Measurements from ENCODE around the gene PTPN14.
"Not testable (repeated sequence)": the region's sequence is repeated elsewhere in the genome, so short reads cannot be mapped to it uniquely, and the experiment has no call there.

Gene PTPN14

DNA sequence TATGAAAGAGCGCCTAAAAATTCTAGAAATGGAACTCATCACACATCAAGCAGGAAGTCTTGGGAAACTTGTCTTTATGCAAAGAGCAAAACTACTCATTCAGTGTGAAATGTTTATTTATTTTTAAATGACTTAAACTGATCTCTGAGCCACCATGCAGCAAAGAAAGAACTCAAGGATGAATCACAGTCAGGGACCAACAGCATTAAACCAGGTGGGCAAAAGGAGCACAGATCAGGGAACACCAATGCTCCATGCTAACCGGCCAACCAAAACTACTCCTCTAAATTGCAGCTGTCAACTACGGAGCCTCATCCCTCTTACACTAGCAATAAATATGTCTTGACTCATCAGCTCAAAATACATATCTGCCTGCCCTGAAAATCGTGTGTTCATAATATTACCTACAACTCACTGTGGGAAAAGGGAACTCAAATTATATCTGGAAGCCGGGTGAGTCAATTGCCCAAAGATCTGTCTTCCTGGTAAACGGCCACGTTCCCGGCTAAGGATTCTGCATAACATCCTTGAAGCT, 129.2 kb downstream of the PTPN14 start:
- DNase-seq: no peak

DNA sequence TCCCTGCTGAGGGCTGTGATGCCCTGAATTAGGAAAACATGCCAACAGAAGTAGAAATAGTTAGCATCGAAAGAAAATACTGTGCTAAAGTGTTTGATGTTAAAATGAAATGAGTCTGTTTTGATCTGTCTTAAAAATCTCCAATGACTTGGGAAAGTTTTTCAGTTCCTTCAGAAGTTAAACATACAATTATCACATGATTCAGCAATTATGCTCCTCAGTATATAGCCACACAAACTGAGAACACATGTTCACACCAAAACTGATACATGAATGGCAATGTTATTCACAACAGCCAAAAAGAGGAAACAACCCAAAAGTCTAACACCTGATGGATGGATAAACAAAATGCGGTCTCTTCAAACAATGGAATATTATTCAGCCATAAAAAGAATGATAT, 130.6 kb downstream of the PTPN14 start:
- DNase-seq: no peak

DNA sequence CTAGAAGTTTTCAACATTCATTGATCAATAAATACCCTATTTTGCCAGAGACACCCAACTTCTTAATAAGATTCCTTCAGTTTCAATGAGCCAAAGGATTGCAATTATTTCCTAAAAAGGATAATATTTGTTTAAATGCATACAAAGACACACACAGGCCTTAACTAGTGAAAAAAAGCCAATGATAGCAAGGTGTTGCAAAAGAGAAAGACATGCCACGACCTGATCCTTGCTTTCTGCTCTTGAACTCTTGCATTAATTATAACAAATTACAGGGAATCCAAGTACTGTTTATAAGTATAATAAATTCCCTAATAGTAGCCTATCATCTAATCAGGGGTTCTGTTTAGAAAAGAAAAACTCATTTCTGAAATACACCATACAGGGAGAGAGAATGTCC, 131.1 kb downstream of the PTPN14 start:
- no peak for DNase-seq

DNA sequence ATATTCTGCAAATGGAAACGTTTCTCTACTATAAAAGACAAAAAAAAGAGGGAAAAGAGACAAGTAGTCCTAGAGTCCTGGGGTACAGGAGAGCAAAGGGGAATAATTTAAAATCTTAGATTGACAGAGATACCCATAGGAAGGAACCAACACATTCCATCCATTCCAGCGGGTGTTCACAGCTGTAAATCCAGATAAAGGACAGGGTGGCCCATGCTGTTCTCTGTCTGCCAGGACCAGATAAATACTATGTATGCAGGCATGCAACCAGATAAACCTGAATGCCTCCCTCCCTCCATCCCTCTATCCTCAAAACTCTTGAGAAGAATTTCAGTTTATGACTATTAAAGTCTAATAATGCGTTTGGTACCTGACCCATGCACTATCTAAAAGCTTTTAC, 131.8 kb downstream of the PTPN14 start:
- DNase-seq: no peak

DNA sequence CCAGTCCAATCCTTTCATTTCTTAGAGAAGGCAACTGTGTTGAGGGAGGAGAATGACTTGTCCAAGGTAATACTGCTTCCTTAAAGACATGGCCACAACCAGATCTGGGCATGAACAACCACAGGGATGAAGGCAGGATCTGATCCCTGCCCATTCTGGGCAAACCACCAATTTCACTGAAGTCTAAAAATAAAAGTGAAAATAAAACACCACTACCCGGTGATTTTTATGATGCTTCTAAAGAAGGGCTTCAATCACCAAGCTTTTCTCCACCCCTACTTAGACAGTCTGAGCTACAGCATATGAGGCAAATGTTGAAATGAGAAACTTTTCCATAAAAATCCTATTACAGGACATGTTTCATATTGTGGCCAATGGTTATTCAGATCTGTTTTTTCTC, 133.0 kb downstream of the PTPN14 start:
- DNase-seq: no peak

DNA sequence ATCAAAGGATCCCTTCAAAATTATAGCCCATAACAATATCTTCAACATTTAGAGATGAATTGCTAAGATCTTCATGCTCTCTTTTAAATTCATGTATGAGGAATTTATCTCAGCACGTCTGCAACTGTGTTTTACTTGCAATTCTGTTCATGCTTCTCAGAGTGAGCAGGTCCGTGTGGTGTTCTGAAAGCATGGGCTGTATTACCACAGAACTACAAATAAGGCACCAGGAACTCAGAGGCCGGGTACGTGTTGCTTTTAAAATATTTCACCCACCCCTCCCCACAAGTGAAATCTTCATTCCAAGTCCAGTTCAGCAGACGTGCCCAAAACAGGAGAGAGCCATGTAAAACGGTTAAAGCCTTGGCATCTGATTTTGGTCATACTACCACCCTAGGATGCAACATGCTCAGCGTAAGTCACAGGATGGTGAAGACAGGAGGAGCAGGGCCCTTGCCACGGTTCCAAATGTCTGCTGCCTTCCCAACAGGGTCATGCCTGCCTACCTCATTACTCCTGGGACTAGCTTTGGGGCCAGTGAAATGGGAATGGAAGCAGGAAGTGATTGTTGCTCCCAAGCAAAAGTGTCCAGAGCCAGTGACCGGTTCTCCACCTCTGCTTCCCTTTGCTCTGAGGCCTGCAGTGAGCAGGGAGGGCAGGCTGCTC, 133.7 kb downstream of the PTPN14 start:
- no peak for DNase-seq

DNA sequence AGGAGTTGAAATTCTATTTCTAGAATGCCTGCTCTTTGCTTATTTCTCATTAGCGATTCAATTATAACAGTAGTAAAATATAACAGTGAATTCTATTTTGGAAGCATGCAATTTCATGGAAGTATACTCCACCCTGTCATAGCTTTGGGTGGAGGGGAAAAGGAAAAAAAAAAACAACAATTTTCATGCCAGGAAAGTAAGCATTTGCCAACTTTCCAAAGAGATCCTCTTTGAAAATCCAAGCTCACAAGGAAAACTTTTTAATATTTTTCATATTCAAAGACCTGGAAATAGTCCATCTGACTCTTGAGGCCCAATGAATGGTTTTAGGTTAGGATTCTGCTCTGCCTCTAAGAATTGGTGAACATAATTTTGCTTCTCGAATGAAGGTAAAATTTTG, 134.5 kb downstream of the PTPN14 start:
- no peak for DNase-seq

DNA sequence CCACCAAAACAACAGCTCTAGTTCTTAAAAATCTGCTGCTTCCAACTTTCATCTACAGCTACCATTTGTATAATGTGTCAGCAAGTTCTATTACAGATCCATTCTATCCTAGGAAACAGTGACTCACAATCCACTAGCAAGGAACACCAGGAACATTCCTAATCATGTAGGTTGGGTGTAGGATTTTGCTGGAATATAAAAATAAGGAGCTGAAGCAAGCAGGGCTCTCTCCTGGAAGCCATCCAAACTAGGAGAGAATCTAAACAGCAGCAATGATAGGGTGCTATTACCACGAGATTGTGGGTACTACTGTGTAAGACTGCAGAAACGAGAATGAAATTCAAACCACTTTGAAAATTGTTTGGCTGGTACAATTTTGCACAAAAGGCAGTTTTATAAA, 135.0 kb downstream of the PTPN14 start:
- no peak for DNase-seq

DNA sequence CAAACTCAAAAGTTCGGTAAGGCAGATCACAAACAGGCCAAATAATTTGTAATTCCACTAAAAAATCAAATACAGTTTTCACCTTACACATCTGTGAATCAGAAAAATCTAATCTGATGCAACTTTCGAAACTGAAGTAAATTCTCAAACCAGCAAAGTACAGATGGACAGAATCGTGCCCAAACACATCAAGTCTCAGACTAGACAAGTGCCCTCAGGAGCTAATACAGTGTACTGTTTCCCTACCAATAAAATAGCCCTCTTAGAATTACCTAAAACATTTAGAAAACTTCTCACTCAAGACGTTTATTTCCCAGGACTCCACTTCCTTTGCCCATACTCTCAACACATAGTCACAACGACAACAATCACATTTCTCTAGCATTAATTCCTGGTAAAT, 136.3 kb downstream of the PTPN14 start:
- no peak for DNase-seq

DNA sequence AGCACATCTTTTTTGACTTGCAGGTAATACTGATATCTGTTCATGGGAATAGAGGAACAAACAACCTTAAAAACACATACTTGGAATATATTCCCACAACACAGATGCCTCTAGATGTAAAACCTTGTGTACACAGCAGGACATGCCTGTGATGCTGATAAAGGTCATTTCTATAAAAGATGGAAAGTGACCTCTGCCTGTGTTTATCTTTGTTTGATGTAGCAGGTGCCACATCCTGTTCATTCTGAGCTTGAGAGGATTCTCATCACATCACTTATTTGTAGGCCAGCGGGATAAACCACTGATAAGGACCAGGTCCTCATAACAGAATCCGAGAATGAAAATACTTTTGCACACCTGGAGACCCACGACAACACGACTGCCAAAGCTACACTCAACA, 136.7 kb downstream of the PTPN14 start:
- peak; percentile 20 to 65 for DNase-seq

DNA sequence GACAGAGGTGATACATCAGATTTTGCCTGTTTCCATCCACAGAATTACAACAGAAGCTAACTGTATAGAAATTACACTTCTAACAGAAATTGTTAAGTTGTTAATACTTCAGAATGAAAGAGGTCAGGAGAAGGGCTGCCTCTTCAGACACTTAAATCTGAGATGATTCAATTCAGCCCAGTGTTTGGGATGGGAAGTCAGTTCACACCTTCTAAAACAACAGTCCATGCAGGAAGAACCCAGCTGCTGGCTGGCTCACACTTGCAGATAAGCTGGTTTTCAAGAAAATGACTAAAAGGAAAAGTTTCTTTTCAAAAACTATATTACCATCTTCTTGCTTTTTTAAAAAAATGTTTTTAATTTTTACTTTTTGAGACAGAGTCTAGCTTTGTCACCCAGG, 138.1 kb downstream of the PTPN14 start:
- DNase-seq: no peak

DNA sequence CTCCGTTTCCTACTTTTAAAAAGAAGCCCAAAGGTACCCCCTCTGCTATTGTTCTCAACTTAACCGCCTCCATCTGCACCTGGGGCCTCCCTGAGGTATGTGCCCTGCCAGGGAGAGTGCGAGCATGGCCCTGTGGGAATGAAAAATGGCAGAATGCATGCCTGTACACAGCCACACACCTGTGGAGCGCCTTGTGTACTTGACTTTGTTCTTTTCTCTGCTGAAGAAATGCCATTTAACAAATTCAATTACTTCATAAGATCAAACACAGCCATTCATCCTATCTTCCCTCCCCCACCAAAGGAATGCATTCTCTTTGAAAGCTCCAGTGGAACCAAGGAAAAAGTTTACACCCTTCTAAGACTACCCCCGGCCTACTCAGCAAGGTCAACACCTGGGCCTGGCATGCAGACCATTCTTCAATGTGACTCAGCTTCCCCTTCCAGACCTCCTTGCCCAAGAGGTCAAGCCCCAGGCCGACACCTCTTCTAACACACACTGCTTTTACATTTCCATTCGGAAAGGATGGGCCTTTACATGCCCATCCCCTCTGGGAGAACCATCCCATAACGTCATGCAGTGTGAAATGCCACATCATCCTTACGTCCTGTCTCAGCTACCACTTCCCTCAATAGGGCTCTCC, 146.7 kb downstream of the PTPN14 start:
- no peak for DNase-seq

DNA sequence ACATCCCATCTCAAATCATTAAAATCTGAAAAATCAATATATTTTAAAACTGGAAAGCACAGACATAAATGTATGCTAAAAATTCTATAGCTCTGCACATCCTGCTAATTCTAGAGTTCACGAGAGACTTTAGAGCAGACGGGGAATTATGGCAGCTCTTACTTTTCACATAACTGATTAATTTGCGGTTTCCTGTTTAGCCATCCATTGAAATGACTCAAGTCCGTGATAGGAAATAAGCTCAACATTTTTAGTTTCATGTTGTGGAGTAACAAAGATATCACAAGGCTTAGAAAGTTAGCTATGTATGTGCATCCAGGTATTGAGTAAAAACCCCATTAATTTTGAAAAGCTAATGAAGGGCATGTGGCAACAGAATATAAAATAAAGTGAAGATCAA, 147.2 kb downstream of the PTPN14 start:
- DNase-seq: no peak

DNA sequence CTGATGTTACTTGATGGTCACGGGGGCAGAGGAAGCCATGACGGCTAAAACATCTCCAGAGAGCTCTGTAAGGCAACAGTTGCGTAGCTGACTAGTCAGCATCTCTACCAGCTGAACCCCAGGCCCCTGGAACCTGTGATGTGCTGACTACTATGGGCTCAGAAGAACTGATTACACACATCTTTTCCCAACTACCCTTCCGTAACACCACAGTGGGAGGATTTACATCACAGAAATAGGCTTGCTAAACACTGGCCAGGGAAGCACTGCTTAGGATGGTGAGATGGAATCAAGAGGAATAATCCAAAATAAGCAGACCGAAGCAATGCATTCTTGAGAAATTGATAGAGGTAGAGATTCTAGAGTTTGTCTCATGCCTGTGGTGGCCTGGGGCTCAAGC, 148.0 kb downstream of the PTPN14 start:
- no peak for DNase-seq

DNA sequence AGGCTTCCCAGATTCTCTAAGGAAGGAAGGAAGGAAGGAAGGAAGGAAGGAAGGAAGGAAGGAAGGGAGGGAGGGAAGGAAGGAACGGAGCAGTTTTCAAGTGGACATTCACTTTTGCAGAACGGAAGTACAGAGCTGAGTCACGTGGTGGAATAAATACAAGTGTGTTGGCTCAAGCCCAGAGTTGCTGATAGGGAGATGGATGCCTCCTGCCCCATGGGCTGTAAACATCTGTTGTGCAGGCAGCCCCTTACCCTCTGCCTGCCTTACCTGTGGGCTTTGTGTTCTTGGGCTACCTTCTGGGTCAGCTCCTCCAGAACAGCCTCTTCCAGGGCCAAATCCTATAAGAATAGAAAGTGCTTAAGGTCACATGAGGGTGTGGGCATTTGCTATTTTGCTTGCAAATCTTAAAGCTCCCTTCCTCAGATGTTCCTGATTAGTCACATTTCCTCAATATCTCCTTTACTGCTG, 148.8 kb downstream of the PTPN14 start:
- DNase-seq: no peak

DNA sequence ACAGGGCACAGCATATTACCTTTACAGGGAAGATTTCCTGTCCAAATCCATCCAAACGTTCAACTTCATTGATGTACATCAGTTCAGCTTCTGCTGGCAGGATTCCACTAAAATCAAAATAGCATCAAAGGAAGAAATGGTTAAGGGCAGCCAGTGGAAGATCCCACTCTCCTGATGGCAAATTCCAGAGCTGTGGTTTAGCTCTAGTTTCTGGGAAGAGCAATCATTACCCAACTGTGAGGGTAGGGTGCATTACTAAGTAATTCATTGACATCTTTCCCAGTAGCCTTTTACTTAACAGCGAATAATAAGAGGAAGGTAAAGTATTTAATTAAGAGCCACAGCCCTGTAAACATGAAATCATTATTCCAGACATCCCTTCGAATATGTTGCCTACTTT, 149.7 kb downstream of the PTPN14 start:
- DNase-seq: no peak

DNA sequence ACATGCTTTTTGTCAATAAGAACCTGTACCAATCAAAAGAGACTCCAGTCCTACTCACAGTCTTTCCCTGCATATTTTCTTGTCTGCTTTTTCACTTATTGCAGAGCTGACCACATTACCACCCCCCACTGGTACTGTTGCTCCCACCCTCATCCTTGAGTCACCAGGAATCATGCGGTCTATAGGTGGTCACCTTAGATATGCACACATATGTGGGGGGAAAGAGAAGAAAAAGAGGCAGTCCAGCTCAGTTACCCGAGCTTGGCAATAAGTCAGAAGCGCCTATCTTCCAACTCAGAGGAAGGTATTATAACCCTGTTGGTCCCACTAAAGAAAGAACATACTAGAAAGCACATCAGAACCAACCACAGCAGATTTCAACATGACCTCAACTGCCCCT, 151.3 kb downstream of the PTPN14 start:
- no peak for DNase-seq

DNA sequence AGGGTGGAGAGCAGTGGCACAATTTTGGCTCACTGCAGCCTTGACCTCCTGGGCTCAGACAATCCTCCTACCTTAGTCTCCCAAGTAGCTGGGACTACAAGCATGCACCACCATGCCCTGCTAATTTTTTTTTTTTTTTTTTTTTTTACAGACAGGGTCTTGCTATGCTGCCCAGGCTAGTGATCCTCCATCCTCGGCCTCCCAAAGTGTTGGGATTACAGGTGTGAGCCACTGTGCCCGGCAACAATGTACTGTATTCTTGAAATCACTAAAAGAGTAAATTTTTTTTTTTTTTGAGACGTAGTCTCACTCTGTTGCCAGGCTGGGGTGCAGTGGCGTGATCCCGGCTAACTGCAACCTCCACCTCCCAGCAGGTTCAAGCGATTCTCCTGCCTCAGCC, 152.9 kb downstream of the PTPN14 start:
- DNase-seq: no peak

DNA sequence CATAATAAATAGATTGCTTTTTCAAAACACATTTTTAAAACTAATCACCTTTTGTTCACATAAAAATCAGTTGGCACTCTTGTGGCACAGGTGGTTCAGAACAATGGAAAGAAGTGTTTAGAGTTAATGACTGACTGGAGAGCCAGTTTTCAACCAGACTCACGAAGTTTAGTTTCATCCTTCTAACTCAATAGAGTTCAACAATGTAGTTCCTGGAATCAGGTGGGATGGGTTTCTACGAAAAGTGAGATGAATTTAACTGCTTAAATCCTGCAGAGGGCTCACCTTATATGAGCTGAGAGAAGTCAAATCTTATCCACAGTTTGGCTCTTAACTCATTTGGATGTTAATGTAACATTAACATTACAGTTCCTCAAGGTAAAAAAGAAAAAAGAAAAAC, 153.9 kb downstream of the PTPN14 start:
- DNase-seq: no peak

DNA sequence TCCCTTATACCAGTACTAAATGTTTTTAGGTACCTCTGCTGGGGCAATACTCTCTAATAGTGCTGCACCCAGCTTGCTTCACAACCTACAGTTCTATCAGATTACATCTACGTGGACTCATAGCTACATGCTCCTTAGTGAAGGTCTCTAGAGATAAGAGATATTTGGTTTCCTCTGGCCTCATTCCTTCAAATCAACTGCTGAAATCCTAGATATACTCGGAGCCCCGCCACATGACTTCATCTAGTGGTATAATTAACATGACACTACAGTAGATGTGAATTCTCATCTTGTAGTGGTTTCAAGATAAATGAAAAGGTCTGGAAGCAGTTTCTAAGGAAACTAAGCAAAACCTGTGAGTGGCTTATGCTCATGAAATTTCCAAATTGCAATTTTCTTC, 155.1 kb downstream of the PTPN14 start:
- no peak for DNase-seq

DNA sequence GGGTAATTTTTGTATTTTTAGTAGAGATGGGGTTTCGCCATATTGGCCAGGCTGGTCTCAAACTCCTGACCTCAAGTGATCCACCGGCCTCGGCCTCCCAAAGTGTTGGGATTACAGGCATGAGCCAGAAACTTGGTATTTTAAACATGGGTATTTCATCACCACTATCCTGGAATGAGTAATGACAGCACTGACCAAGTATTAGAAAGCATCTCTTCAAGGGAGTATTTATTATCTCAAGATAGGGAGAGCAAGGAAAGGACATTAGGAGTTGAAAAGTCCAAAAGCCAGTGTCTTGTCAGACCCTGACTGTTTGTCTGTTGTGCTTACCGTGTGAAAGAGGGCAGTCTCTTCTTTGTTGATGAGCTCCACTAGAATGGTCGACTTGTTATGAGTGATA, 156.8 kb downstream of the PTPN14 start:
- not testable (repeated sequence) for DNase-seq

DNA sequence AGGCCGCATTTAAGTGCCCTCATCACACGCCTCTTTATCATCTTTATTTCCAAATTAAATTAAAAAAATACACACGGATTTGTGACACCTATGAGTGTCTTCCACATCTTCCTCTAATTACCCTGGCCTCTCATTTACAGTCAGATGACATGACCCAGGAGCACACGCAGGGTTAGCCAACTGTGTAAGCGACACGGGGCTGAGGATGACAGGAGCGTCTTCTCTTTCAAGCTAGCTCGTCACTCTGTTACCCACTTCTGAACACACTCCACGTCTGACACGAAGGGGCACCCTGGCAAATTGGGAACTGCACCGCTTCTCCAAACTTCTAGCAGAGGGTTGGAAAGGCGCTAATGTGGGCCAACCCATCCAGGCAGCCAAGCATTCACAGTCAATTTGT, 158.3 kb downstream of the PTPN14 start:
- DNase-seq: no peak

DNA sequence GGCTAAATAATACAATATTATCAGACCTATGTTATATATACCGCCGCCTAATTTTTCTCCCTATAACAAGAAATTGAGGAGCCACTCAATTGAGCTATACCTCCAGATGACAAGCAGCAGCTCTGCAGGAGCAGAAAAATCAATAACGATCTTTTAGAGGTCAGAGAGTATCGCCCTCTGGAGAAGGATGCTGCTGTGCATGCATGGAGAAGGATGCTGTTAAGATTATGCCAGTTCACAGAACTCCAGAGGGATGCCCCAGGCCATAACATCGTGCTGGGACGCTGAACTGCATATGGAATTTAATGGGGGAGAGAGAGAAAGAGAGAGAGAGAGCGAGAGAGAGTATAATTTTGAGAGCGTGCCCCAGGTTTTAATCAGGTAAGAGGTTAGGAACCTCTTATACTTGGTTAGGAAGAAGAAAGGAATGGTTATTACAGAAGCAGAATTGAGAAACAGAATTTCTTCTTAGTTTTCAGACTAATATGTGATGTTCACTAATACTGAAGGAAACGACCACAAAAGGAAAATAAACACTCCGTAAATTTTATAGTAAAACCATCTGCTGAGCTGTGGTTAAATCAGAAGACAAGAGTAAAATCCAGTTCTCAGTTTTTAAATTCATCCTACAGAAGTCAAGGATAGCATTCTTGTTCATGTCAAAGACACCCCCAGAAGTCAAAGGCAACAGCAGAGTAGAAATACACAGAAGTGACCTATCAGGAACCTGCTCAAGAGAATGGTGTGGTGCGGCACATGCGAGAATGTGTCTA, 159.3 kb downstream of the PTPN14 start:
- DNase-seq: no peak

DNA sequence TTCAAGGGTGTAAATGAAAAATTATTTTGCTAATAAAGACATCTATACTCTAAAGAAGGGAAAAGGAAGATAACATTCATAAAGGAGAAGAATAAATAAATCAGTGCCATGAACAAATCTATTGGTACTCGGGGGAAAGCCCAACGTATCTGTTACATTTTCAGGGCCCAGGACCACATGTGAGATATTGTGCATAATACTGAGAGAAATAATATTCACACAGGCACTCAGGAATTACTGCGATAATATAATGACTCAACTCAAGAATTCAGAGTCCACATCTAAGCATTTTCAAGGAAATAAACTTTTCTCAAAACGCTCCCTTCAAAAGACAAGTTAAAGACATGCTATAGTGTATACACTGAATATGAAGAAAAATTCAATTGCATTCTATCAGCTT, 161.7 kb downstream of the PTPN14 start:
- no peak for DNase-seq
